HepG2 (cell line): ENCODE measurements around the gene PMIS2. TPM values are rescaled to one million over a fixed set of nuclear protein-coding genes. Genes with fewer than 3 reads are reported as not detected.

Experiments
- ATAC-seq: fragments of 200-7000 bp; cut with Tn5 transposase; 3 replicates; pipeline ENCODE4 v1.9.1; 2020; ENCODE audit warnings: mild to moderate bottlenecking, moderate library complexity
- BruUV-seq: library from RNA; stranded (reverse); fragments of 400-500 nt; replicated peaks from 2 replicates; lab custom pipeline; 2021; lab: Mats Ljungman, UMichigan
- CTCF ChIA-PET: fragments of 300-600 bp; formaldehyde crosslinking; extraction: SDS; loops from one replicate; lab custom pipeline; 2021; ENCODE audit warnings: low total read pairs, inconsistent platforms, low intra/inter-chr PET ratio; lab: Yijun Ruan, JAX
- POLR2A ChIA-PET: fragments of 350-600 bp; sonication (Branson Sonifier 250); formaldehyde crosslinking; loops from one replicate; lab custom pipeline; 2020; ENCODE audit warnings: antibody characterized with exemption, inconsistent platforms; lab: Yijun Ruan, JAX
- DNase-seq: peaks from one replicate; pipeline ENCODE4 v3.0.0-alpha.2; 2015; ENCODE audit warnings: low spot score
- FAIRE-seq: peaks from 3 replicates; lab custom pipeline; 2011; peaks lifted over from hg19 to GRCh38; lab: Jason Lieb, UNC
- H2AFZ ChIP-seq: one replicate; pipeline ENCODE4 v1.6.1; 2011; ENCODE audit warnings: low read length, inconsistent platforms
- H3K27ac ChIP-seq: fragments of 300-600 bp; 3 replicates; pipeline ENCODE4 v1.8.0; 2011; ENCODE audit warnings: mixed run types, mild to moderate bottlenecking, mixed read lengths, low read length, inconsistent platforms; ENCODE audit not compliant: insufficient read depth; ENCODE audit errors: extremely low read length
- H3K27me3 ChIP-seq, 2 experiments: fragments of 200-600 bp in 1 of 2; 2 replicates in 1 of 2; 3 replicates in 1 of 2; pipeline versions ENCODE4 v1.6.0 to v1.8.0; 2011; ENCODE audit warnings: low read length in 2 of 2, mild to moderate bottlenecking in 2 of 2, moderate library complexity in 2 of 2, inconsistent platforms in 1 of 2; ENCODE audit not compliant: insufficient read depth in 2 of 2, control insufficient read depth in 1 of 2
- H3K36me3 ChIP-seq, 2 experiments: fragments of 200-600 bp in 1 of 2; replicated peaks in 1 of 2; 2 replicates in 1 of 2; 3 replicates in 1 of 2; pipeline versions ENCODE4 v1.5.1 to v1.8.0; 2011; ENCODE audit warnings: low read length in 2 of 2, inconsistent platforms in 1 of 2; ENCODE audit not compliant: insufficient read depth in 2 of 2, control insufficient read depth in 1 of 2
- H3K4me1 ChIP-seq: 2 replicates; pipeline ENCODE4 v1.5.1; 2012; ENCODE audit warnings: low read length, inconsistent platforms; ENCODE audit not compliant: insufficient read depth
- H3K4me2 ChIP-seq: 2 replicates; pipeline ENCODE4 v1.6.0; 2011; ENCODE audit warnings: low read depth, low read length, inconsistent platforms
- H3K4me3 ChIP-seq, 3 experiments: fragments of 200-600 bp in 1 of 3; sonication (generic), shearing (Covaris generic) in 1 of 3; replicated peaks in 1 of 3; 2 replicates each; pipeline ENCODE4 v1.5.1; 2011 to 2016; ENCODE audit warnings: low read length in 3 of 3, inconsistent platforms in 2 of 3, low read depth in 2 of 3, mild to moderate bottlenecking in 2 of 3, control low read depth in 1 of 3, mixed read lengths in 1 of 3; ENCODE audit not compliant: insufficient read depth in 1 of 3
- H3K79me2 ChIP-seq: one replicate; pipeline ENCODE4 v1.6.1; 2011; ENCODE audit warnings: low read length, inconsistent platforms; ENCODE audit not compliant: insufficient read depth
- H3K9ac ChIP-seq: 2 replicates; pipeline ENCODE4 v1.6.0; 2011; ENCODE audit warnings: mild to moderate bottlenecking, low read depth, low read length, inconsistent platforms; ENCODE audit not compliant: insufficient read depth
- H3K9me3 ChIP-seq: 2 replicates; pipeline ENCODE4 v1.5.1; 2012; ENCODE audit warnings: mild to moderate bottlenecking, low read length
- H4K20me1 ChIP-seq: 2 replicates; pipeline ENCODE4 v1.6.0; 2011; ENCODE audit warnings: inconsistent platforms, mild to moderate bottlenecking, low read length, moderate library complexity; ENCODE audit not compliant: insufficient read depth
- ELF4 ChIP-seq: sonication (generic); formaldehyde crosslinking; IDR thresholded peaks from 2 replicates; pipeline ENCODE4 v1.5.0; 2020; ENCODE audit warnings: missing genetic modification reagents, mild to moderate bottlenecking, moderate library complexity, borderline replicate concordance
- HIVEP1 ChIP-seq: sonication (generic); formaldehyde crosslinking; IDR thresholded peaks from 2 replicates; pipeline ENCODE4 v1.4.0; 2020; ENCODE audit warnings: mild to moderate bottlenecking, missing genetic modification reagents
- KLF11 ChIP-seq: IDR thresholded peaks from 2 replicates; pipeline ENCODE4 v1.6.1; 2016; ENCODE audit warnings: missing compliant biosample characterization
- MLLT10 ChIP-seq: sonication (generic); formaldehyde crosslinking; IDR thresholded peaks from 2 replicates; pipeline ENCODE4 v1.4.0; 2020; ENCODE audit warnings: missing genetic modification reagents
- NCOA2 ChIP-seq: sonication (generic); formaldehyde crosslinking; IDR thresholded peaks from 2 replicates; pipeline ENCODE4 v1.8.0; 2022; ENCODE audit warnings: inconsistent platforms
- ZMAT3 ChIP-seq: sonication (generic); formaldehyde crosslinking; conservative IDR thresholded peaks from 2 replicates; pipeline ENCODE4 v1.7.0; 2021; ENCODE audit warnings: missing genetic modification reagents
- ZNF180 ChIP-seq: sonication (generic); formaldehyde crosslinking; IDR thresholded peaks from 2 replicates; pipeline ENCODE4 v1.4.0; 2020; ENCODE audit warnings: low read depth, missing genetic modification reagents, borderline replicate concordance
- ZNF33A ChIP-seq: sonication (generic); formaldehyde crosslinking; IDR thresholded peaks from 2 replicates; pipeline ENCODE4 v1.5.1; 2020; ENCODE audit warnings: missing genetic modification reagents, mild to moderate bottlenecking, moderate library complexity, borderline replicate concordance
- ZNF652 ChIP-seq: IDR thresholded peaks from 2 replicates; pipeline ENCODE4 v1.6.1; 2016; ENCODE audit warnings: low read depth, borderline replicate concordance
- ZNF678 ChIP-seq: sonication (generic); formaldehyde crosslinking; IDR thresholded peaks from 2 replicates; pipeline ENCODE4 v1.4.0; 2020; ENCODE audit warnings: mild to moderate bottlenecking, missing genetic modification reagents
- ZNF790 ChIP-seq: sonication (generic); formaldehyde crosslinking; IDR thresholded peaks from 2 replicates; pipeline ENCODE4 v1.8.0; 2022; ENCODE audit warnings: missing genetic modification reagents, mild to moderate bottlenecking, borderline replicate concordance
- WGBS: methylation state at CpG from one replicate; pipeline ENCODE4 v1.1.6; 2017; ENCODE audit warnings: low lambda C conversion rate; 5-methylcytosine and 5-hydroxymethylcytosine counted together
- in situ Hi-C: cut with HindIII; loops from 2 replicates; pipeline ENCODE4 v1.10.0; 2017; ENCODE audit warnings: low pct_unique_long_range_greater_than_20kb; ENCODE audit not compliant: extremely low pct_ligation_motif_present
- intact Hi-C: fragments of 100-400 bp; cut with micrococcal nuclease; formaldehyde crosslinking; loops from one replicate; pipeline ENCODE4 v1.10.0; 2022; ENCODE audit not compliant: unreplicated experiment
- polyA plus RNA-seq, 8 experiments: library from polyadenylated mRNA; depleted of rRNA in 3 of 8; stranded (reverse) in 7 of 8; unstranded in 1 of 8; fragments of >200 nt; fragmentation: Illumina TruSeq in 4 of 8; extraction: Trizol in 4 of 8; gene quantifications; 2 replicates each; pipeline versions ENCODE4 v1.2.1 to v1.2.3, GENCODE V29; 2011 to 2016; ENCODE audit warnings: low read depth in 4 of 8, missing spikeins in 1 of 8, mixed read lengths in 1 of 8; ENCODE audit not compliant: insufficient read depth in 1 of 8
- total RNA-seq, 5 experiments: library from RNA; depleted of rRNA; stranded (reverse); fragments of >200 nt; fragmentation: Illumina TruSeq; extraction: Trizol; gene quantifications; 2 replicates each; pipeline ENCODE4 v1.2.3, GENCODE V29; 2016; ENCODE audit warnings: low read depth in 1 of 5
- TF ChIP-seq, protein P1 (sequence below): IDR thresholded peaks from 2 replicates; pipeline ENCODE4 v1.6.1; 2018; ENCODE audit warnings: missing genetic modification reagents, mild to moderate bottlenecking, missing compliant biosample characterization
- TF ChIP-seq, protein P2 (sequence below): sonication (generic); formaldehyde crosslinking; IDR thresholded peaks from 2 replicates; pipeline ENCODE4 v1.5.0; 2020; ENCODE audit warnings: missing genetic modification reagents
- TF ChIP-seq, protein P3 (sequence below): sonication (generic); formaldehyde crosslinking; conservative IDR thresholded peaks from 2 replicates; pipeline ENCODE4 v1.4.0; 2020; ENCODE audit warnings: missing genetic modification reagents
- TF ChIP-seq, protein P4 (sequence below): sonication (generic); formaldehyde crosslinking; IDR thresholded peaks from 2 replicates; pipeline ENCODE4 v1.5.0; 2020; ENCODE audit warnings: mild to moderate bottlenecking, missing genetic modification reagents
- TF ChIP-seq, protein P5 (sequence below): sonication (generic); formaldehyde crosslinking; IDR thresholded peaks from 2 replicates; pipeline ENCODE4 v1.4.0; 2020; ENCODE audit warnings: missing genetic modification reagents

The PMIS2 gene
- total and polyA plus RNA-seq, 2 of the 13 experiments (the other 11 are each of a cell fraction or from before 2014, with no cell fraction given), result not detected

DNA sequence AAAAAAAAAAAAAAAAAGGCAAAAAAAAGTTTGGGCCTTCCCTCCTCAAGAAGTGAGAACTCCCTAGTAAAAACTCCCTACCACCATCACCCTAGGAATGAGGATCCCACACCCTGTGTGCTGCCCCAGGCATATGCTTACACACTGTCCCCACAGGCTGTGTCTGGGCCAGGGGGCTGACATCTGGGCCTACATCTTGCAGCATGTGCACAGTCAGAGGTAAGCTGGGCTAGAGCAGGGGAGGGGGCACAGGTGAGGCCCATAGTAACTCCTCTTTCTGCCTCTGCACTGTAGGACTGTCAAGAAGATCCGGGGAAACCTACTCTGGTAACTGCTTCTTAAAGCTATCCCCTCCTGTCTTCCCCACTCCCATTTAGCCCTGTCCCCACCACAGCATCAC, 27.6 kb downstream of the PMIS2 start (continued):
- TF ChIP-seq, protein P1, sequence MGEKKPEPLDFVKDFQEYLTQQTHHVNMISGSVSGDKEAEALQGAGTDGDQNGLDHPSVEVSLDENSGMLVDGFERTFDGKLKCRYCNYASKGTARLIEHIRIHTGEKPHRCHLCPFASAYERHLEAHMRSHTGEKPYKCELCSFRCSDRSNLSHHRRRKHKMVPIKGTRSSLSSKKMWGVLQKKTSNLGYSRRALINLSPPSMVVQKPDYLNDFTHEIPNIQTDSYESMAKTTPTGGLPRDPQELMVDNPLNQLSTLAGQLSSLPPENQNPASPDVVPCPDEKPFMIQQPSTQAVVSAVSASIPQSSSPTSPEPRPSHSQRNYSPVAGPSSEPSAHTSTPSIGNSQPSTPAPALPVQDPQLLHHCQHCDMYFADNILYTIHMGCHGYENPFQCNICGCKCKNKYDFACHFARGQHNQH (CRISPR knock-in tag), result no peak
- no peak for TF ChIP-seq ZNF790 (CRISPR knock-in tag)
- no peak for TF ChIP-seq ZNF678
- TF ChIP-seq, protein P2, sequence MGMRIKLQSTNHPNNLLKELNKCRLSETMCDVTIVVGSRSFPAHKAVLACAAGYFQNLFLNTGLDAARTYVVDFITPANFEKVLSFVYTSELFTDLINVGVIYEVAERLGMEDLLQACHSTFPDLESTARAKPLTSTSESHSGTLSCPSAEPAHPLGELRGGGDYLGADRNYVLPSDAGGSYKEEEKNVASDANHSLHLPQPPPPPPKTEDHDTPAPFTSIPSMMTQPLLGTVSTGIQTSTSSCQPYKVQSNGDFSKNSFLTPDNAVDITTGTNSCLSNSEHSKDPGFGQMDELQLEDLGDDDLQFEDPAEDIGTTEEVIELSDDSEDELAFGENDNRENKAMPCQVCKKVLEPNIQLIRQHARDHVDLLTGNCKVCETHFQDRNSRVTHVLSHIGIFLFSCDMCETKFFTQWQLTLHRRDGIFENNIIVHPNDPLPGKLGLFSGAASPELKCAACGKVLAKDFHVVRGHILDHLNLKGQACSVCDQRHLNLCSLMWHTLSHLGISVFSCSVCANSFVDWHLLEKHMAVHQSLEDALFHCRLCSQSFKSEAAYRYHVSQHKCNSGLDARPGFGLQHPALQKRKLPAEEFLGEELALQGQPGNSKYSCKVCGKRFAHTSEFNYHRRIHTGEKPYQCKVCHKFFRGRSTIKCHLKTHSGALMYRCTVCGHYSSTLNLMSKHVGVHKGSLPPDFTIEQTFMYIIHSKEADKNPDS, result no peak

DNA sequence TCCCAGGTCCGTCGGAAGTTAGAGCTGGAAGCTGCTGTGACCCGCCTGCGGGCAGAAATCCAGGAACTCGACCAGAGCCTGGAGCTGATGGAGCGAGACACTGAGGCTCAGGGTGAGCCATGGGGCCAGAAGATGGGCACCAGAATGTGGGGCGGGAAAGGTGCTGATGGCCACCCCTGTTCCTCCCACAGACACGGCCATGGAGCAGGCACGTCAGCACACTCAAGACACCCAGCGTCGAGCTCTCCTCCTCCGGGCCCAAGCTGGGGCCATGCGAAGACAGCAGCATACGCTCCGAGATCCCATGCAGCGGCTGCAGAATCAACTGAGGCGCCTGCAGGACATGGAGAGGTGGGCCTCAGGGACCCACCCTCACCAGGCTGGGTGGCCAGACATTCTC, 29.1 kb downstream of the PMIS2 start:
- CTCF ChIA-PET, result no interaction called here
- no peaks in the 10 kb centered on the region for H3K9me3 ChIP-seq
- H3K27me3 ChIP-seq, result no peaks in the 10 kb centered on the region; a peak in 1 of 5 replicates
- H3K4me3 ChIP-seq, result no peak overlapping the region
- H3K4me2 ChIP-seq, result no peak overlapping the region
- H3K36me3 ChIP-seq, result peaks cover 3 to 17% of the 10 kb centered on the region in 2 experiments; a peak in 3 of 5 replicates
- peaks cover 24% of the 10 kb centered on the region for H3K4me1 ChIP-seq
- WGBS, result 94% methylated on average over 12 of the region's 17 CpGs
- FAIRE-seq (no peak), ATAC-seq (no peak), DNase-seq (no peak)
- H3K79me2 ChIP-seq, result no peaks in the 10 kb centered on the region
- intact Hi-C loops, result loop anchor here (10.0 kb wide), 1 partner anchor 60 kb away; no protein-coding TSS in a partner anchor
- in situ Hi-C loops, result no loop called here
- H3K27ac ChIP-seq, result no peak overlapping the region
- POLR2A ChIA-PET, result no interaction called here
- no peak overlapping the region for H3K9ac ChIP-seq
- no peak overlapping the region for H2AFZ ChIP-seq
- H4K20me1 ChIP-seq, result no peaks in the 10 kb centered on the region
- BruUV-seq, result no TSS peak
- no peak for TF ChIP-seq ZMAT3 (CRISPR knock-in tag)
- TF ChIP-seq, protein P3, sequence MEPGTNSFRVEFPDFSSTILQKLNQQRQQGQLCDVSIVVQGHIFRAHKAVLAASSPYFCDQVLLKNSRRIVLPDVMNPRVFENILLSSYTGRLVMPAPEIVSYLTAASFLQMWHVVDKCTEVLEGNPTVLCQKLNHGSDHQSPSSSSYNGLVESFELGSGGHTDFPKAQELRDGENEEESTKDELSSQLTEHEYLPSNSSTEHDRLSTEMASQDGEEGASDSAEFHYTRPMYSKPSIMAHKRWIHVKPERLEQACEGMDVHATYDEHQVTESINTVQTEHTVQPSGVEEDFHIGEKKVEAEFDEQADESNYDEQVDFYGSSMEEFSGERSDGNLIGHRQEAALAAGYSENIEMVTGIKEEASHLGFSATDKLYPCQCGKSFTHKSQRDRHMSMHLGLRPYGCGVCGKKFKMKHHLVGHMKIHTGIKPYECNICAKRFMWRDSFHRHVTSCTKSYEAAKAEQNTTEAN, result no peak
- no peak for TF ChIP-seq ZNF33A (CRISPR knock-in tag)
- TF ChIP-seq ZNF652 (CRISPR knock-in tag), result no peak
- no peak for TF ChIP-seq HIVEP1 (CRISPR knock-in tag)
- no peak for TF ChIP-seq MLLT10 (CRISPR knock-in tag)
- TF ChIP-seq KLF11 (CRISPR knock-in tag), result no peak
- TF ChIP-seq ELF4, result no peak
- no peak for TF ChIP-seq ZNF180 (CRISPR knock-in tag)
- TF ChIP-seq NCOA2 (CRISPR knock-in tag), result no peak
- TF ChIP-seq, protein P4, sequence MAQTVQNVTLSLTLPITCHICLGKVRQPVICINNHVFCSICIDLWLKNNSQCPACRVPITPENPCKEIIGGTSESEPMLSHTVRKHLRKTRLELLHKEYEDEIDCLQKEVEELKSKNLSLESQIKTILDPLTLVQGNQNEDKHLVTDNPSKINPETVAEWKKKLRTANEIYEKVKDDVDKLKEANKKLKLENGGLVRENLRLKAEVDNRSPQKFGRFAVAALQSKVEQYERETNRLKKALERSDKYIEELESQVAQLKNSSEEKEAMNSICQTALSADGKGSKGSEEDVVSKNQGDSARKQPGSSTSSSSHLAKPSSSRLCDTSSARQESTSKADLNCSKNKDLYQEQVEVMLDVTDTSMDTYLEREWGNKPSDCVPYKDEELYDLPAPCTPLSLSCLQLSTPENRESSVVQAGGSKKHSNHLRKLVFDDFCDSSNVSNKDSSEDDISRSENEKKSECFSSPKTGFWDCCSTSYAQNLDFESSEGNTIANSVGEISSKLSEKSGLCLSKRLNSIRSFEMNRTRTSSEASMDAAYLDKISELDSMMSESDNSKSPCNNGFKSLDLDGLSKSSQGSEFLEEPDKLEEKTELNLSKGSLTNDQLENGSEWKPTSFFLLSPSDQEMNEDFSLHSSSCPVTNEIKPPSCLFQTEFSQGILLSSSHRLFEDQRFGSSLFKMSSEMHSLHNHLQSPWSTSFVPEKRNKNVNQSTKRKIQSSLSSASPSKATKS (CRISPR knock-in tag), result no peak
- TF ChIP-seq, protein P5, sequence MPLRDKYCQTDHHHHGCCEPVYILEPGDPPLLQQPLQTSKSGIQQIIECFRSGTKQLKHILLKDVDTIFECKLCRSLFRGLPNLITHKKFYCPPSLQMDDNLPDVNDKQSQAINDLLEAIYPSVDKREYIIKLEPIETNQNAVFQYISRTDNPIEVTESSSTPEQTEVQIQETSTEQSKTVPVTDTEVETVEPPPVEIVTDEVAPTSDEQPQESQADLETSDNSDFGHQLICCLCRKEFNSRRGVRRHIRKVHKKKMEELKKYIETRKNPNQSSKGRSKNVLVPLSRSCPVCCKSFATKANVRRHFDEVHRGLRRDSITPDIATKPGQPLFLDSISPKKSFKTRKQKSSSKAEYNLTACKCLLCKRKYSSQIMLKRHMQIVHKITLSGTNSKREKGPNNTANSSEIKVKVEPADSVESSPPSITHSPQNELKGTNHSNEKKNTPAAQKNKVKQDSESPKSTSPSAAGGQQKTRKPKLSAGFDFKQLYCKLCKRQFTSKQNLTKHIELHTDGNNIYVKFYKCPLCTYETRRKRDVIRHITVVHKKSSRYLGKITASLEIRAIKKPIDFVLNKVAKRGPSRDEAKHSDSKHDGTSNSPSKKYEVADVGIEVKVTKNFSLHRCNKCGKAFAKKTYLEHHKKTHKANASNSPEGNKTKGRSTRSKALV (CRISPR knock-in tag), result no peak
